Amniotic stem cell (primary cell): ENCODE measurements around the gene MTCL3.

Experiments
- DNase-seq: peaks from one replicate; lab custom pipeline; 2025; lab: John Stamatoyannopoulos, UW

The MTCL3 gene

DNA sequence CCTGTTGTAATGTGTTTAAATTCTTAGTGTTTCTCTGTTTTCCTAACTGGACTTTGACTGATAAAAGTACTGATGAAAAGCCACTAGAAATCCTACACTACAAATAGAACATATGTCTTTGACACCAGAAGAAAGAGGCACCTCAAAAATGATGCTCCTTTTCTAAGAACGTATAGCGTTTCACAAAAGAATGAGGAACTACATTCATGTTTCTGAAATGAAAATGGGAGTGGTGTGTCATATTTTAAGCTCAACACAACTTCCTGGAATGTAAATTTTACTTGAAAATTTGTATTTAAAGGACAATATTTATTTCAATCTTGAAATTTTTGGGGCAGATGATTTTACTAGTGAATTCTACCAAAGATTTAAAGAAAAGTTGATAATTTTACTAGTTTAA lies 95.2 kb downstream of the MTCL3 start:
- DNase-seq, result no peak
